Islet precursor cell (in vitro differentiated cells): Measurements from ENCODE around the gene DCLRE1A.

ENCODE experiments used
- DNase-seq: peaks from one replicate; pipeline ENCODE4 v3.0.0-alpha.2; 2018

DCLRE1A gene

GRCh38 chr10:113854013-113854760 lies at the start of gene DCLRE1A, which contains the start of gene NHLRC2:
Gene DCLRE1A (minus strand): TSS chr10:113854082. CDS start chr10:113853182, 900 bp downstream.
Gene NHLRC2 (plus strand): TSS chr10:113854661. CDS start chr10:113854873, 212 bp downstream.
- DNase-seq, result peak; percentile 65

- DNase-seq, result no peak
These were observed 46.2 kb upstream of the DCLRE1A start for GRCh38 chr10:113899952-113900598.

DNA sequence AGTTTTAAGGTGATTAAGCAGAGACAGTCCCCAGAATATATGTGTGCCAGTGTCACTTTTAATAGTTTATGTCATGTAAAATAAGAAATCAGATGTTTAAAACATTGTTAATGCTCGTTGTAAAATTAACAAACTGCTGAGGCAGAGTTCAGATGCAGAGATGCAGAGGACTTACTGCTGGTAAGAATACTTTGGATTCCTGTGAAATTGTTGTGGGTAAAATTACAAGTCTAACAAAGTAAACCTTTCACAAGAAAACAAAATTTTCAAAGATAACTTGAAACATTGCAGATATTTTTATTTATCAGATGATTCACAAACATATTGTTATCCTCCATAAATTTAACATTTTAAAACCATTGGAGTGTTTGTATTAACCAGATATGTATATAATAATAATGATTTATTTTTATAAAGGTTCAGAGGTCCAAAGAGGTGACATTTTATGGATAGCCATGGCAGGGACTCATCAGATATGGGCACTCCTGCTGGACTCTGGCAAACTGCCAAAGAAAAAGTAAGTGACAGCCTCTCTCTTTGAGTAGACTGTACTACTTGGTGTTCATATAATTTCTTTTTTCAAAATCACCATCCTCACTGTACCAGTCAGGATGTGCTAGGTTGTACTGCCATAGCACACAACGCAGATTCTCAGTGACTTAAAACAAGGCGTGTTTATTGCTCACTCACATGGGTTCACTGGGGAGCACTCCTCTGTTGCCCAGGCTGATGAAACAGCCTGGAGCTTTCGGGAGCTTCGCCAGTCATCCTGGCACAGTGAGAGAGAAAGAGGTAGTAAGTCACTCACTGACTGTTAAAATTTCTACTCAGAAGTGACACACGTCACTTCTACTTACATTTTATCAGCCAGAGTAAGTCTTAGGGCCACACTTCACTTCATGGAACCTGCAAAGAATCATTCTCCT lies 44.1 kb upstream of the DCLRE1A start:
- DNase-seq, result no peak

DNA sequence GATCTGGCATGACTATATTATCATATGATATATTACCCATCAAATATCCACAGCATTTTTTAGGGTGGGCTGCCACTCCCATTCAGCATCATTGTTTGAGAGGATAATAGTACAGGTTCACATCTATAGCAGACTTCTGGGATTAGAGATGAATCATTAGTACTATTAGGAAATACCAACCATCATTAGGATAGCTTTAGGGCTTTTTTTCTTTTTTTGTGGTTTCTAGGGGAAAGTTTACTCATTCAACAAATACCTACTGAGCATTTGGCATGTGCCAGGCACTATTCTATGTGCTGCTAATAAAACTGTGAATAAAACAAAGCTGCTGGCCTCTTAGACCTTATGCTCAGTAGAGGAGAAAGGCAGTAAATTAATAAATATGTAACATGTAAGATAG lies 41.1 kb upstream of the DCLRE1A start:
- DNase-seq, result no peak

DNA sequence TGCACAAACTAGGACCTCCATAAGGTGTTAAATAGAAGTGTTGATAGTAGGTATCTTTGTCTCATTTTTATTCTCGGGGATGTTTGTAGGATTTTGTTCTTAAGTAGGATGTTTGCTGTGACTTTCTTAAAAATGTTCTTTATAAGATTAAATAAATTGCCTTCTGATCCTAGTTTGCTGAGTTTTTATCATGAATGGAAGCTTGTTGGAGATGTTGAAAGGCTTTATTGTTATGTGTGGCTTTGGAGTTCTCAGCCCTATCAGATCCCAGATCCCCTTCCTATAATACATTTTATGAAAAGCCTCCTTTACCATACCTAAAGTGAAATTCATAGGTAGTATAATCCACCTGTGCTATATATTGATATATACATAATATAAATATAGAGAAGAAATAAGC lies 40.7 kb upstream of the DCLRE1A start:
- no peak for DNase-seq

DNA sequence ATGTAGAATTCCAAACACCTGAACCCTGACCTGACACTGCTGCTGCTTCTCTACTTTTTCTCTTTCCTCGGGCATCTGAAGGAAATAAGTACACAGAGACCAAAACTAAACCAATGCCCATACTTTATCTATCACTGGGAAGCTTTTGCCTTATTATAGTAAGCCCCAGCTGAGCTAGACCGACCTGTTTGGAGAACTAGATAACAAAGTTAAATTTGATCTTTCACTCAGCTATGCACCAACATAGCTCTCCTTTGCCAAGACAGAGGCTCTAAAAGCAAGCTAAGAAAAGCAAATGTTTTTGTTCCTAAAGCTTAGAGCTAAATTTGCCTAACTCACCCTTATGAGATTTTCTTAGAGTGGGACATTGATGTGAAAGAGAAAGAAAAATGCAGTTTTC lies 39.7 kb upstream of the DCLRE1A start:
- DNase-seq, result no peak

- peak; percentile 57 for DNase-seq
These were observed 37.6 kb upstream of the DCLRE1A start for GRCh38 chr10:113891476-113891875.

- no peak for DNase-seq
These were observed 36.9 kb upstream of the DCLRE1A start for GRCh38 chr10:113890769-113891168.

DNA sequence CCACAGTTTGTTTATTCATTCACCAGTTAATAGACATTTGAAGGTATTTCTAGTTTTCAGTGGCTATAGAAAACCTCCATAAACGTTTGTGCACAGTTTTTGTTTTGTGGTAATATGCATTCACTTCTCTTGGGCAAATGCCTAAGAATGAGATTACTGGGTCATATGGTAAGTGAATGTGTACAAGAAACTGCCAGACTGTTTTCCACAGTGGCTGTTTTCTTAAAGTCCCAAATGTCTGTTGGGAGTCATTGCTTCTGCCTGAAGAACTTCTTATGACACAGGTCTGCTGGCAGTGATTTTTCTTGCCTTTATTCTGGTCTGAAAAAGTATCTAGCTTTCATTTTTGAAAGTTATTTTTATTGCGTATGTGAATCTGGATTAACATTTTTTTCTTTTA lies 36.0 kb upstream of the DCLRE1A start:
- DNase-seq, result no peak

- no peak for DNase-seq
These were observed 28.4 kb upstream of the DCLRE1A start for GRCh38 chr10:113882240-113882639.

DNA sequence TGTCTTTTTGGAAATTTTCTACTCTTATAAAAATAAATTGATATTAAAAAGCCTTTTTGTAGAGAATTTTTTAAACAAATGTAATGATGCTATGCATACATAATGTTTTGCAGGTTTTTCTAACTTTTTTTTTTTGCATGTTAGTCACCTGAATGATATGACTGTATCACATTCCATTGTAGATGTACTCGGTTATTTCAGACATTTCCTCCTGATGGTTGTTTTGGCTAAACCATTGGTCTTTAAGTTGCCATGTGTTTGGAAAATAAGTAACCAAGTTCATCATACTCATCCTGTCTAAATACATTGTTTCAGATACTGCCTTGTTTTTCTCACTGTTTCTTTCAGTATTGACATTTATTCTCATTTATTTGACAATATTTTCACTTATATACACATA lies 26.4 kb upstream of the DCLRE1A start:
- no peak for DNase-seq

DNA sequence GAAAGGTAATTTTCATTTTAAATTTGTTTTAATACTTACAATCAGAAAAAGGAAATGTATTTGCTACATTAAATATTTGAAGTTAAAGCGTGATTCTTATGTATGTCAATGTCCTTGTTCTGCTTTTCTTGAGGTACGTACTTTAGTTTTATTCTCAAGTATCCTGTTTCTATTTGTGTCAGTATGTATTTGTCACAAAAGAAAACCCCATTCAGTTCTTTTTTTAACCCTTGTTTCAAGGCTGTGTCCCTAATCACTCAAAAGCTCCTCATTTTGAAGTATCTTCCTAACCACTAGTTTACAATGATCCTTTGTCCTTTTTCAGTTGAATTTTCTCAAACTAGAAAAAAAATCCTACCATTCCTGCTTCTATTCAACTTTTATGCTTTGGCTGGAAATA lies 25.8 kb upstream of the DCLRE1A start:
- DNase-seq, result no peak

DNA sequence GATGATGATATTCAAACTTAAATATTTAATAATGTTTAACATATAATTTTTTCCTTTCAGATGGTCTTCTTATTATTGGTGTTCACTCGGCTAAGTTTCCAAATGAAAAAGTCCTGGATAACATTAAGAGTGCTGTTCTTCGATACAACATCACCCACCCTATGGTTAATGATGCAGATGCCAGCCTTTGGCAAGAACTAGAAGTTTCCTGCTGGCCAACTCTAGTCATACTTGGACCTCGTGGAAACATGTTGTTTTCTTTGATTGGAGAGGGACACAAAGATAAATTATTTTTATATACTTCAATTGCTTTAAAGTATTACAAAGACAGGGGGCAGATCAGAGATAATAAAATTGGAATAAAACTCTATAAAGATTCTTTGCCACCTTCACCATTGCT lies 22.6 kb upstream of the DCLRE1A start:
- no peak for DNase-seq

DNA sequence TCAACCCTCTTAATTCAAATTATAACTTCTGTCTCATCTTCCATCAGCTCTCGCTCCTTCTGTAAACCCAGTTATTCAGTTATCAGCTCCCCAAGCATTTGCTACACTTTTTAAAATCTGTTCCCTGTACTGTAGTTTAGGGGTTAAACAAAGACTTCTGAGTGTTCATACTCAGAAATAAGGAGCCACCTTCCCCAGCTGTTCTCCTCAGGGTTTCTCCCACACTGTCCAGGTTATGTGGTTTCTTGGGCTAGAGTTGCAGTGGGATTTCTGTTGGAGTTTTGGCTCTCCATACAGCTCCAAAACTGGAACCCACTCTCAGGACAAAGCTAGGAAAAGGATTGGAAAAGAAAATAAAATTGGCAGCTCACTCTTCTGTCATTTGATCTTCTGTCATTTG lies 21.3 kb upstream of the DCLRE1A start:
- no peak for DNase-seq

GRCh38 chr10:113872139-113873030 lies 18.5 kb upstream of the DCLRE1A start:
- DNase-seq, result no peak

DNA sequence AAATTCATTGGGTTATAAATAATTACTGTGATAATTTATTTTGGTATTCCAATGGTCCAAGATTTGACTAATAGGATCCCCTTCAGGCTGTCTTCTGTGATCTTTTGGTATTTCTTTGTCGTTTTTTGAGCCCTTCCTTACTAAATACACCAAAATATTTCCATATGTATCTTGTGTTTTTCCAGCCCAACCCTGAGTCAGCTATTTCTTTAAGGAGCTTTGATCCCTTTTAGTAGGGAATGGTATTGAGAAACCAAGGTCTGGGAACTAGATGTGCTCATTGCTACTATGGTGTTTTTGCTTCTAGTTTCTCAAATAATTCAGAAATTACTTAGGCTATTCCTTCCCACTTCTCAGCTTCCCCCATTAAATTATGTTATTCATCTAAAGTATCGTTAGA lies 15.9 kb upstream of the DCLRE1A start:
- no peak for DNase-seq

GRCh38 chr10:113867904-113868303 lies 14.0 kb upstream of the DCLRE1A start:
- no peak for DNase-seq

DNA sequence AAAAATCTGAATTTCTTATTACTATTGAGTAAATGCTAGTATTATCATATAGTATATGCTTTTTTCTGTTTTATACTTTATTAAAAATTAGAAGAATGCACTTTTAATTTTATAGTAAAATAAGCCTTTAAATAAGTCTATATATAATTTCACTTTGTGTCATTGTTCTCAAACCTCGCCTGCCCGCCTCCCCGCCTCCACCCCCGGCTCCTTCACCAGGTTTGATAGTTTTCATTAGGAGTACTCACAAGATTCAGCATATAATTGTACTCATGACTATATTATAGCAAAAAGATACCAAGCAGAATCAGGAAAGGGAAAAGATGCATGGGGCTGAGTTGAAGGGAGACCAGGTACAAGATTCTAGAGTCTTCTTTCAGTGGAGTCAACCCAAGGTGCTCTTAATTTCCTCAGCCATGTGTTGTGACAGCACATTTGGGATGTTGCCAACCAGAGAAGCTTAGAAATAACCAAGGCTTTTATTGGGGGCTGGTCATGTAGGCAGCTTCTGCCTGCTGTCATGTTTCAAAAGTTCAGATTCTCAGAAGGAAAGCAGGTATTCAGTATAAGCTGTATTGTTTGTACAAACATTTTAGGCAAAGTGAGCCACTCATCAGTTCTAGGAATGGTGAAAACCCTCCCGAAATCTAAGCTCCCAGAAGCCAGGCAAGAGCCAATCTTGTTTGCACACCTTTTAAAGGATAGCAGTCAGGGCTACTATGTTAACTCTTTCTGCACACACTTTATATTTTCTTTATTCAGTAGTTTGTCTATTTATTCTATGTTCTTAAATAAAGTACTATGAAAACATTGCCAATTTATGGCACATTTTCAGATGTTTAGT lies 12.9 kb upstream of the DCLRE1A start:
- DNase-seq, result no peak

DNA sequence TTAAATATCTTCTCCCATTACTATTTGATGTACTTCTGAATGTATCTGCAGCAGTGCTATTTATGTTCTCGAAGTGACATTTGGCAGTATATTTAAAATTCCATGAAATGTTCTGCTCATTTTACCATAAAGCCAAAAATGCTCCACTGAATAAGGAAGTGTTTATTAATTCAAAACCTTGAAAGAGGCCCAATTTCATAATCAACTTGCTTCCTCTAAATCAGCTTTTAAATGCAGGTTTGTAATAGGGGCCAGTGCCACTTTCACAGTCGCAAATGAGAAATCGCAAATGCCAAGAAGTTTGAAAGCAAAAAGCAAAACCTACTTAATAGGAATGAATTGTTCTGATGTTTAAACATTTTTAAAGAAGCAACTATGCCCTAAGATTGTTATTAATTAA lies 12.0 kb upstream of the DCLRE1A start:
- no peak for DNase-seq

DNA sequence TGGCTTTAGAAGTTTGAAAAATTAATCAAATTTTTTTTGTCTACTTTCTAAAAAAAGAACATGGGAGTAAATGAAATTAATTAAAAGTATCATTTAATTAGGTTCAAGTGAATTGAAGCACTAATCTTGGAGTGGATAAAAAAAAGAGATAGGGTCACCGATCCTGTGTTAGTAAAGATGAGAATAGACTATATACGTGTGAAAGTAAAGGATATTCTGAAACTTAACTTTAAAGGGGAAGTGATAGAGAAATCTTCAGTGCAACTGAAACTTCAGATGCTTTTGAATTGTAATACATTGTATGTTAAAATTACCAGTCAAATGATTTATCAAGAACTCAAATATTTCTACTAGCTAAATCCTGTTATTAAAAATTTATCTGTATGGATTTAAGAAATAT lies 5.4 kb upstream of the DCLRE1A start:
- no peak for DNase-seq

- no peak for DNase-seq
These were observed 4.7 kb upstream of the DCLRE1A start for GRCh38 chr10:113858541-113858940.
